Endothelial cell of umbilical vein (primary cell): ENCODE results near the gene RET.

ENCODE experiments used
- EZH2 ChIP-seq: IDR thresholded peaks from 2 replicates; pipeline ENCODE4 v1.6.1; 2012; ENCODE audit warnings: borderline replicate concordance, low read depth, mild to moderate bottlenecking, moderate library complexity, low read length, inconsistent platforms; ENCODE audit not compliant: severe bottlenecking
- FOS ChIP-seq: IDR thresholded peaks from 2 replicates; pipeline ENCODE4 v1.6.1; 2011; ENCODE audit warnings: mild to moderate bottlenecking, low read length, moderate library complexity, borderline replicate concordance; ENCODE audit not compliant: insufficient read depth
- GATA2 ChIP-seq: IDR thresholded peaks from 2 replicates; pipeline ENCODE4 v1.7.0; 2011; ENCODE audit warnings: low read depth, mild to moderate bottlenecking, moderate library complexity, mixed read lengths, low read length; ENCODE audit not compliant: insufficient read length, insufficient read depth
- JUN ChIP-seq: IDR thresholded peaks from 2 replicates; pipeline ENCODE4 v1.6.1; 2011; ENCODE audit warnings: borderline replicate concordance, low read depth; ENCODE audit not compliant: insufficient read length, insufficient read depth
- MYC ChIP-seq: IDR thresholded peaks from one replicate; pipeline ENCODE4 v1.6.1; 2011; ENCODE audit warnings: mild to moderate bottlenecking, low read depth, low read length
- POLR2A ChIP-seq: IDR thresholded peaks from 2 replicates; pipeline ENCODE4 v1.6.1; 2012; ENCODE audit warnings: low read depth, mild to moderate bottlenecking, control low read depth, low read length
- POLR2AphosphoS5 ChIP-seq: IDR thresholded peaks from 2 replicates; pipeline ENCODE4 v1.6.1; 2012; ENCODE audit warnings: low read depth, mild to moderate bottlenecking, control low read depth, low read length, moderate library complexity; ENCODE audit not compliant: insufficient read depth
- TF ChIP-seq, protein P1 (sequence below): IDR thresholded peaks from 2 replicates; pipeline ENCODE4 v1.6.1; 2011; ENCODE audit not compliant: insufficient read depth, insufficient read length
- TF ChIP-seq, protein P2 (sequence below), 2 donors: IDR thresholded peaks; 1 replicate in 1 of 2; 2 replicates in 1 of 2; pipeline ENCODE4 v1.5.1; 2011; ENCODE audit warnings: low read length in 2 of 2, mild to moderate bottlenecking in 2 of 2, moderate library complexity in 2 of 2, control low read depth in 1 of 2, inconsistent platforms in 1 of 2, low read depth in 1 of 2; ENCODE audit not compliant: insufficient read depth in 1 of 2; ENCODE audit errors: extremely low read depth in 1 of 2

DNA sequence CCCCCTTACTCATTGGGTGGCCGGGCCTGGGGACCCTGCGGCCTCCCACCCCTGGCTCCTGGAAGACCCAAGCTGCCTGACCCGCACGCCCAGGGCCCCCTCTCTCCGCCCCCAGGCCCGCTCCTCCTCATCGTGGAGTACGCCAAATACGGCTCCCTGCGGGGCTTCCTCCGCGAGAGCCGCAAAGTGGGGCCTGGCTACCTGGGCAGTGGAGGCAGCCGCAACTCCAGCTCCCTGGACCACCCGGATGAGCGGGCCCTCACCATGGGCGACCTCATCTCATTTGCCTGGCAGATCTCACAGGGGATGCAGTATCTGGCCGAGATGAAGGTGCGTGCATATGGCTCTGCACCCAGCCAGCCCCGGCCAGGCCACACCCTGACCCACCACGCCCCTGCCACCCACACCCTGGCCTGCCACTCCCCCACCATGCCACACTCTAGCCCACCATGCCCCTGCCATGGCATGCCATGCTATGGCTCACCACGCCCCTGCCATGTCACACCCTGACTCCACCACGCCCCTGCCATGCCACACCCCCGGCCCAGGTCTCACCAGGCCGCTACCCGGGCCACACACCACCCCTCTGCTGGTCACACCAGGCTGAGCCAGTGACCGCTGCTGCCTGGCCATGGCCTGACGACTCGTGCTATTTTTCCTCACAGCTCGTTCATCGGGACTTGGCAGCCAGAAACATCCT is 42.7 kb downstream of the RET start:
- TF ChIP-seq, protein P1, sequence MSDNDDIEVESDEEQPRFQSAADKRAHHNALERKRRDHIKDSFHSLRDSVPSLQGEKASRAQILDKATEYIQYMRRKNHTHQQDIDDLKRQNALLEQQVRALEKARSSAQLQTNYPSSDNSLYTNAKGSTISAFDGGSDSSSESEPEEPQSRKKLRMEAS = no peak
- no peak for TF ChIP-seq EZH2
- TF ChIP-seq POLR2A = no peak
- TF ChIP-seq, protein P2, sequence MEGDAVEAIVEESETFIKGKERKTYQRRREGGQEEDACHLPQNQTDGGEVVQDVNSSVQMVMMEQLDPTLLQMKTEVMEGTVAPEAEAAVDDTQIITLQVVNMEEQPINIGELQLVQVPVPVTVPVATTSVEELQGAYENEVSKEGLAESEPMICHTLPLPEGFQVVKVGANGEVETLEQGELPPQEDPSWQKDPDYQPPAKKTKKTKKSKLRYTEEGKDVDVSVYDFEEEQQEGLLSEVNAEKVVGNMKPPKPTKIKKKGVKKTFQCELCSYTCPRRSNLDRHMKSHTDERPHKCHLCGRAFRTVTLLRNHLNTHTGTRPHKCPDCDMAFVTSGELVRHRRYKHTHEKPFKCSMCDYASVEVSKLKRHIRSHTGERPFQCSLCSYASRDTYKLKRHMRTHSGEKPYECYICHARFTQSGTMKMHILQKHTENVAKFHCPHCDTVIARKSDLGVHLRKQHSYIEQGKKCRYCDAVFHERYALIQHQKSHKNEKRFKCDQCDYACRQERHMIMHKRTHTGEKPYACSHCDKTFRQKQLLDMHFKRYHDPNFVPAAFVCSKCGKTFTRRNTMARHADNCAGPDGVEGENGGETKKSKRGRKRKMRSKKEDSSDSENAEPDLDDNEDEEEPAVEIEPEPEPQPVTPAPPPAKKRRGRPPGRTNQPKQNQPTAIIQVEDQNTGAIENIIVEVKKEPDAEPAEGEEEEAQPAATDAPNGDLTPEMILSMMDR (IDR thresholded peaks at IDR 0.05; ENCODE audit: extremely low read depth in 1 of 2, insufficient read depth in 1 of 2, low read depth in 1 of 2, low read length in 2 of 2) = no peak
- no peak for TF ChIP-seq FOS
- TF ChIP-seq MYC = no peak
- no peak for TF ChIP-seq GATA2
- TF ChIP-seq POLR2AphosphoS5 = no peak
- TF ChIP-seq JUN = no peak
